ENCODE measurements around the gene AARS2.
"Not testable (repeated sequence)": the region's sequence is repeated elsewhere in the genome, so short reads cannot be mapped to it uniquely, and the experiment has no call there.

AARS2 gene

GRCh38 chr6:44353336-44353735 is 40.2 kb upstream of the AARS2 start:
- no peak overlapping the region for H4K5ac ChIP-seq (ENCODE audit: low read length)
- H3K56ac ChIP-seq (ENCODE audit: low read length): no peak overlapping the region
- DNase-seq: peak; percentile 8
- no peak overlapping the region for H2AK5ac ChIP-seq (ENCODE audit: low read length)
- no peak overlapping the region for H3K4me2 ChIP-seq (ENCODE audit: low read length)
- no peaks in the 10 kb centered on the region for H3K4me1 ChIP-seq (ENCODE audit: control insufficient read depth, low read depth, low read length)
- no peak overlapping the region for H3K4ac ChIP-seq (ENCODE audit: low read depth, low read length)
- H3K23ac ChIP-seq (ENCODE audit: low read length): no peak overlapping the region
- no peaks in the 10 kb centered on the region for H3K79me1 ChIP-seq (ENCODE audit: low read length)
- no peak overlapping the region for H3K27ac ChIP-seq (ENCODE audit: low read depth, low read length)
- no peak overlapping the region for H2BK15ac ChIP-seq (replicated peaks; ENCODE audit: low read depth)
- H3K36me3 ChIP-seq (ENCODE audit: control insufficient read depth, insufficient read depth, low read length): no peaks in the 10 kb centered on the region
- H2BK5ac ChIP-seq (ENCODE audit: low read length): no peak overlapping the region
- no peaks in the 10 kb centered on the region for H3K79me2 ChIP-seq (ENCODE audit: control insufficient read depth, insufficient read depth, low read length)
- no peak overlapping the region for H4K8ac ChIP-seq (ENCODE audit: low read depth, low read length)
- no CpG with 5 or more reads among the region's 2 CpGs for WGBS (ENCODE audit: extremely low coverage, insufficient coverage, low lambda C conversion rate)
- H3K27me3 ChIP-seq (ENCODE audit: insufficient read depth, low read length, poor library complexity): no peaks in the 10 kb centered on the region
- no peak overlapping the region for H3K9ac ChIP-seq (ENCODE audit: low read length)
- H3K4me3 ChIP-seq (ENCODE audit: low read length): no peak overlapping the region
- no peak overlapping the region for H3K18ac ChIP-seq (ENCODE audit: low read length)
- H2BK120ac ChIP-seq (ENCODE audit: low read depth, low read length): no peak overlapping the region

GRCh38 chr6:44352259-44352658 is 39.1 kb upstream of the AARS2 start:
- WGBS (ENCODE audit: extremely low coverage, insufficient coverage, low lambda C conversion rate): no CpG with 5 or more reads among the region's 4 CpGs

GRCh38 chr6:44350650-44350994 is 37.5 kb upstream of the AARS2 start:
- not testable (repeated sequence) for H3K56ac ChIP-seq (ENCODE audit: low read length); H3K79me1 ChIP-seq (ENCODE audit: low read length); H3K23ac ChIP-seq (ENCODE audit: low read length); H3K27me3 ChIP-seq (ENCODE audit: insufficient read depth, low read length, poor library complexity); H3K27ac ChIP-seq (ENCODE audit: low read depth, low read length); H2AK5ac ChIP-seq (ENCODE audit: low read length); H3K9ac ChIP-seq (ENCODE audit: low read length); H3K36me3 ChIP-seq (ENCODE audit: control insufficient read depth, insufficient read depth, low read length); H2BK5ac ChIP-seq (ENCODE audit: low read length); H4K5ac ChIP-seq (ENCODE audit: low read length); H2BK15ac ChIP-seq (replicated peaks; ENCODE audit: low read depth); H3K79me2 ChIP-seq (ENCODE audit: control insufficient read depth, insufficient read depth, low read length); H3K4ac ChIP-seq (ENCODE audit: low read depth, low read length); H2BK120ac ChIP-seq (ENCODE audit: low read depth, low read length); H3K4me3 ChIP-seq (ENCODE audit: low read length); H3K4me1 ChIP-seq (ENCODE audit: control insufficient read depth, low read depth, low read length); H4K8ac ChIP-seq (ENCODE audit: low read depth, low read length); H3K4me2 ChIP-seq (ENCODE audit: low read length); H3K18ac ChIP-seq (ENCODE audit: low read length); DNase-seq
- WGBS (ENCODE audit: extremely low coverage, insufficient coverage, low lambda C conversion rate): no CpG with 5 or more reads among the region's 4 CpGs

More at GRCh38 chr6:44352259-44352658, 39.1 kb upstream of the AARS2 start:
- Histone ChIP-seq H3K4me2 (ENCODE audit: low read length) (no peak overlapping the region), H3K9ac (ENCODE audit: low read length) (no peak overlapping the region), H3K18ac (ENCODE audit: low read length) (no peak overlapping the region), H3K27me3 (ENCODE audit: insufficient read depth, low read length, poor library complexity) (no peaks in the 10 kb centered on the region), H3K56ac (ENCODE audit: low read length) (no peak overlapping the region), H2BK5ac (ENCODE audit: low read length) (no peak overlapping the region), H3K27ac (ENCODE audit: low read depth, low read length) (no peak overlapping the region), H4K5ac (ENCODE audit: low read length) (no peak overlapping the region), H2BK120ac (ENCODE audit: low read depth, low read length) (no peak overlapping the region), H3K4me1 (ENCODE audit: control insufficient read depth, low read depth, low read length) (no peaks in the 10 kb centered on the region), H3K79me1 (ENCODE audit: low read length) (no peaks in the 10 kb centered on the region), H3K4ac (ENCODE audit: low read depth, low read length) (no peak overlapping the region), H3K23ac (ENCODE audit: low read length) (no peak overlapping the region), H3K79me2 (ENCODE audit: control insufficient read depth, insufficient read depth, low read length) (no peaks in the 10 kb centered on the region), H2AK5ac (ENCODE audit: low read length) (no peak overlapping the region), H3K4me3 (ENCODE audit: low read length) (no peak overlapping the region), H2BK15ac (replicated peaks; ENCODE audit: low read depth) (no peak overlapping the region), H4K8ac (ENCODE audit: low read depth, low read length) (no peak overlapping the region), H3K36me3 (ENCODE audit: control insufficient read depth, insufficient read depth, low read length) (no peaks in the 10 kb centered on the region)
- DNase-seq: no peak

- H3K79me2 ChIP-seq (ENCODE audit: control insufficient read depth, insufficient read depth, low read length): no peaks in the 10 kb centered on the region
- no peak overlapping the region for H3K27ac ChIP-seq (ENCODE audit: low read depth, low read length)
- no CpG with 5 or more reads among the region's 6 CpGs for WGBS (ENCODE audit: extremely low coverage, insufficient coverage, low lambda C conversion rate)
- H3K23ac ChIP-seq (ENCODE audit: low read length): no peak overlapping the region
- no peak overlapping the region for H4K8ac ChIP-seq (ENCODE audit: low read depth, low read length)
- H3K4me1 ChIP-seq (ENCODE audit: control insufficient read depth, low read depth, low read length): no peaks in the 10 kb centered on the region
- no peak overlapping the region for H2BK120ac ChIP-seq (ENCODE audit: low read depth, low read length)
- H3K9ac ChIP-seq (ENCODE audit: low read length): no peak overlapping the region
- H2BK15ac ChIP-seq (replicated peaks; ENCODE audit: low read depth): no peak overlapping the region
- H2BK5ac ChIP-seq (ENCODE audit: low read length): no peak overlapping the region
- H3K18ac ChIP-seq (ENCODE audit: low read length): no peak overlapping the region
- no peak overlapping the region for H4K5ac ChIP-seq (ENCODE audit: low read length)
- H3K27me3 ChIP-seq (ENCODE audit: insufficient read depth, low read length, poor library complexity): no peaks in the 10 kb centered on the region
- no peak overlapping the region for H3K56ac ChIP-seq (ENCODE audit: low read length)
- H3K4me2 ChIP-seq (ENCODE audit: low read length): no peak overlapping the region
- H2AK5ac ChIP-seq (ENCODE audit: low read length): no peak overlapping the region
- H3K36me3 ChIP-seq (ENCODE audit: control insufficient read depth, insufficient read depth, low read length): no peaks in the 10 kb centered on the region
- no peak overlapping the region for H3K4ac ChIP-seq (ENCODE audit: low read depth, low read length)
- DNase-seq: peak; percentile 46
- H3K4me3 ChIP-seq (ENCODE audit: low read length): no peak overlapping the region
- H3K79me1 ChIP-seq (ENCODE audit: low read length): no peaks in the 10 kb centered on the region
These were observed 36.9 kb upstream of the AARS2 start for GRCh38 chr6:44349904-44350649.

- H3K56ac ChIP-seq (ENCODE audit: low read length); H2BK15ac ChIP-seq (replicated peaks; ENCODE audit: low read depth); H3K9ac ChIP-seq (ENCODE audit: low read length); H3K79me1 ChIP-seq (ENCODE audit: low read length); H2AK5ac ChIP-seq (ENCODE audit: low read length); H3K4me2 ChIP-seq (ENCODE audit: low read length); H3K27me3 ChIP-seq (ENCODE audit: insufficient read depth, low read length, poor library complexity); H2BK5ac ChIP-seq (ENCODE audit: low read length); H3K4ac ChIP-seq (ENCODE audit: low read depth, low read length); H3K36me3 ChIP-seq (ENCODE audit: control insufficient read depth, insufficient read depth, low read length); DNase-seq; H4K5ac ChIP-seq (ENCODE audit: low read length); H3K27ac ChIP-seq (ENCODE audit: low read depth, low read length); H3K4me1 ChIP-seq (ENCODE audit: control insufficient read depth, low read depth, low read length); H4K8ac ChIP-seq (ENCODE audit: low read depth, low read length); H3K18ac ChIP-seq (ENCODE audit: low read length); H3K23ac ChIP-seq (ENCODE audit: low read length); H3K79me2 ChIP-seq (ENCODE audit: control insufficient read depth, insufficient read depth, low read length); H2BK120ac ChIP-seq (ENCODE audit: low read depth, low read length); H3K4me3 ChIP-seq (ENCODE audit: low read length): not testable (repeated sequence)
- WGBS (ENCODE audit: extremely low coverage, insufficient coverage, low lambda C conversion rate): no CpG with 5 or more reads among the region's 4 CpGs
These were observed 33.7 kb upstream of the AARS2 start for GRCh38 chr6:44346818-44347217.

DNA sequence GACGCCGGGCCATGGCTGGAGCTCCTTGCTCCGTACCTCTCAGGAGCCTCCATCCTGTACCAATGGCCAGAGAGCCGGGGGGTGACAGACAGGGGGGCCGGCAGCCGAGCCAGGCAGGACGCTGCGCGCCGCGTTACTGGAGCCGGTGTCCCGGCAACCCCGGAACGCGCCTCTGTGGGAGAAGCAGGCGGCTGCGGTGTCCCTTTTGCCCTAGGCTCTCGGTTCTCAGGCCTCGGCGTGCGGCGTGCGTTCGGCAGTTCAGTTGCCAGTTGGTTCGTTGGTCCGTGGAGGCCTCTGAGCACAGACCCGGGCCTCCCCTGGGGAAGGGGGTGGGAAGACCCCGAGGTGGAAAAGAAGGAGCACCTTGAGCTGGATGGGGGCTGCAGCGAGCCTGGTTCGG is 29.3 kb upstream of the AARS2 start, which contains the start of gene SPATS1:
TSS of gene SPATS1 (plus strand) at position 162 of the 400 bp plus-strand sequence. CDS start 446 bp downstream, outside the sequence.
- no peak within 1 kb of the TSS for H2BK120ac ChIP-seq (ENCODE audit: low read depth, low read length)
- peak within 1 kb of the TSS; percentile 54 for H3K9ac ChIP-seq (ENCODE audit: low read length)
- peak within 1 kb of the TSS; percentile 60 for H3K56ac ChIP-seq (ENCODE audit: low read length)
- no peak within 1 kb of the TSS for H2BK5ac ChIP-seq (ENCODE audit: low read length)
- no peak within 1 kb of the TSS for H3K23ac ChIP-seq (ENCODE audit: low read length)
- H3K27me3 ChIP-seq (ENCODE audit: insufficient read depth, low read length, poor library complexity): no peaks in the 10 kb centered on the region
- no peak within 1 kb of the TSS for H3K18ac ChIP-seq (ENCODE audit: low read length)
- peak within 1 kb of the TSS; percentile 31 for H3K4me2 ChIP-seq (ENCODE audit: low read length)
- no peaks in the 10 kb centered on the region for H3K79me1 ChIP-seq (ENCODE audit: low read length)
- DNase-seq: peak; percentile 31
- H3K4me3 ChIP-seq (ENCODE audit: low read length): no peak within 1 kb of the TSS
- no CpG with 5 or more reads among the region's 31 CpGs for WGBS (ENCODE audit: extremely low coverage, insufficient coverage, low lambda C conversion rate)
- no peak within 1 kb of the TSS for H4K8ac ChIP-seq (ENCODE audit: low read depth, low read length)
- H3K36me3 ChIP-seq (ENCODE audit: control insufficient read depth, insufficient read depth, low read length): no peaks in the 10 kb centered on the region
- no peak within 1 kb of the TSS for H3K27ac ChIP-seq (ENCODE audit: low read depth, low read length)
- H2AK5ac ChIP-seq (ENCODE audit: low read length): no peak within 1 kb of the TSS
- no peaks in the 10 kb centered on the region for H3K4me1 ChIP-seq (ENCODE audit: control insufficient read depth, low read depth, low read length)
- no peak within 1 kb of the TSS for H3K4ac ChIP-seq (ENCODE audit: low read depth, low read length)
- no peaks in the 10 kb centered on the region for H3K79me2 ChIP-seq (ENCODE audit: control insufficient read depth, insufficient read depth, low read length)
- H2BK15ac ChIP-seq (replicated peaks; ENCODE audit: low read depth): no peak within 1 kb of the TSS
- H4K5ac ChIP-seq (ENCODE audit: low read length): no peak within 1 kb of the TSS
